Gastroesophageal sphincter (tissue), 3 donors: ENCODE measurements around the gene LMX1B.
"Not testable (repeated sequence)": the region's sequence is repeated elsewhere in the genome, so short reads cannot be mapped to it uniquely, and the experiment has no call there.

ENCODE experiments used
- CTCF ChIP-seq, 4 experiments: fragments of 200-600 bp in 2 of 4; fragments of 450-650 bp in 2 of 4; sonication (generic) in 1 of 4; IDR thresholded peaks; one replicate each; pipeline ENCODE4 v1.5.1; 2017 to 2019; ENCODE audit warnings: antibody characterized with exemption in 4 of 4, mild to moderate bottlenecking in 2 of 4, moderate library complexity in 2 of 4
- EP300 ChIP-seq: sonication (generic); formaldehyde crosslinking; IDR thresholded peaks from one replicate; pipeline ENCODE4 v1.6.1; 2017; ENCODE audit warnings: antibody characterized with exemption, mild to moderate bottlenecking
- POLR2A ChIP-seq, 2 donors: fragments of 450-650 bp; IDR thresholded peaks; one replicate each; pipeline ENCODE4 v1.6.1; 2017; ENCODE audit warnings: antibody characterized with exemption in 2 of 2, mild to moderate bottlenecking in 2 of 2, moderate library complexity in 1 of 2
- POLR2AphosphoS5 ChIP-seq: sonication (generic); formaldehyde crosslinking; IDR thresholded peaks from one replicate; pipeline ENCODE4 v1.6.1; 2017; ENCODE audit warnings: antibody characterized with exemption

- not testable (repeated sequence) for TF ChIP-seq CTCF (IDR thresholded peaks at IDR 0.05); POLR2A (IDR thresholded peaks at IDR 0.05); EP300; POLR2AphosphoS5
Measured at GRCh38 chr9:126725485-126725884, 111.8 kb downstream of the LMX1B start.
